ENCODE measurements around the gene GINS2.

DNA sequence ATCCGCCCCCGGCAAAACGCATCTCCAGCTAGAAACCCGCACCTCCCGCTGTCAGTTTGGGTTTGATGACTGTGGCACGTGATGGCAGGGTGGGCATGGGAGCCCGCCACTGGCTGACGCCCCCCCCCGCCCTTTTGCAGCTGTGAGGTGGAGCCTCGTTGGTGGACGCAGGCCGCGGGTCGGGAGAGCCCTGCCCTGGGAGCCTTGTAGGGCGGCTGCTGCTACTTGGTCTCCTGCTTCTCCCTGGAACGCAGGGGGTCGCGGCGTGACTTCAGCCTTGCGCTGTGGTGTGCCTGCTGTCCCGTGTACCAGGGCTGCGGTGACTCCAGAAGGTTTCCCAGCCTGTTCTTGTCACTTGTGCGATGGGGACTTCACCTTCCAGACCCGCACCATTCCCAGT lies 47.4 kb downstream of the GINS2 start:
- no peak for TF ChIP-seq CREB1 (CRISPR knock-in tag; IDR thresholded peaks at IDR 0.05)
- TF ChIP-seq FOXP1 (CRISPR knock-in tag; IDR thresholded peaks at IDR 0.05; ENCODE audit: borderline replicate concordance) = no peak
- TF ChIP-seq ZBTB21 (CRISPR knock-in tag; IDR thresholded peaks at IDR 0.05; ENCODE audit: borderline replicate concordance) = no peak
- TF ChIP-seq ZNF121 (CRISPR knock-in tag; IDR thresholded peaks at IDR 0.05) = no peak
- TF ChIP-seq NFATC4 (CRISPR knock-in tag; IDR thresholded peaks at IDR 0.05) = no peak
- TF ChIP-seq, protein P1, sequence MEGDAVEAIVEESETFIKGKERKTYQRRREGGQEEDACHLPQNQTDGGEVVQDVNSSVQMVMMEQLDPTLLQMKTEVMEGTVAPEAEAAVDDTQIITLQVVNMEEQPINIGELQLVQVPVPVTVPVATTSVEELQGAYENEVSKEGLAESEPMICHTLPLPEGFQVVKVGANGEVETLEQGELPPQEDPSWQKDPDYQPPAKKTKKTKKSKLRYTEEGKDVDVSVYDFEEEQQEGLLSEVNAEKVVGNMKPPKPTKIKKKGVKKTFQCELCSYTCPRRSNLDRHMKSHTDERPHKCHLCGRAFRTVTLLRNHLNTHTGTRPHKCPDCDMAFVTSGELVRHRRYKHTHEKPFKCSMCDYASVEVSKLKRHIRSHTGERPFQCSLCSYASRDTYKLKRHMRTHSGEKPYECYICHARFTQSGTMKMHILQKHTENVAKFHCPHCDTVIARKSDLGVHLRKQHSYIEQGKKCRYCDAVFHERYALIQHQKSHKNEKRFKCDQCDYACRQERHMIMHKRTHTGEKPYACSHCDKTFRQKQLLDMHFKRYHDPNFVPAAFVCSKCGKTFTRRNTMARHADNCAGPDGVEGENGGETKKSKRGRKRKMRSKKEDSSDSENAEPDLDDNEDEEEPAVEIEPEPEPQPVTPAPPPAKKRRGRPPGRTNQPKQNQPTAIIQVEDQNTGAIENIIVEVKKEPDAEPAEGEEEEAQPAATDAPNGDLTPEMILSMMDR (IDR thresholded peaks at IDR 0.05) = no peak
- TF ChIP-seq, protein P2, sequence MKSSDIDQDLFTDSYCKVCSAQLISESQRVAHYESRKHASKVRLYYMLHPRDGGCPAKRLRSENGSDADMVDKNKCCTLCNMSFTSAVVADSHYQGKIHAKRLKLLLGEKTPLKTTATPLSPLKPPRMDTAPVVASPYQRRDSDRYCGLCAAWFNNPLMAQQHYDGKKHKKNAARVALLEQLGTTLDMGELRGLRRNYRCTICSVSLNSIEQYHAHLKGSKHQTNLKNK (CRISPR knock-in tag; IDR thresholded peaks at IDR 0.05) = no peak
- no peak for TF ChIP-seq ZNF416 (CRISPR knock-in tag; IDR thresholded peaks at IDR 0.05)
- TF ChIP-seq RELA (CRISPR knock-in tag; IDR thresholded peaks at IDR 0.05; ENCODE audit: borderline replicate concordance) = no peak
- no peak for TF ChIP-seq NFYB (CRISPR knock-in tag; conservative IDR thresholded peaks at IDR 0.05; ENCODE audit: low read depth)
- no peak for TF ChIP-seq TP53 (CRISPR knock-in tag; IDR thresholded peaks at IDR 0.05)
- TF ChIP-seq, protein P3, sequence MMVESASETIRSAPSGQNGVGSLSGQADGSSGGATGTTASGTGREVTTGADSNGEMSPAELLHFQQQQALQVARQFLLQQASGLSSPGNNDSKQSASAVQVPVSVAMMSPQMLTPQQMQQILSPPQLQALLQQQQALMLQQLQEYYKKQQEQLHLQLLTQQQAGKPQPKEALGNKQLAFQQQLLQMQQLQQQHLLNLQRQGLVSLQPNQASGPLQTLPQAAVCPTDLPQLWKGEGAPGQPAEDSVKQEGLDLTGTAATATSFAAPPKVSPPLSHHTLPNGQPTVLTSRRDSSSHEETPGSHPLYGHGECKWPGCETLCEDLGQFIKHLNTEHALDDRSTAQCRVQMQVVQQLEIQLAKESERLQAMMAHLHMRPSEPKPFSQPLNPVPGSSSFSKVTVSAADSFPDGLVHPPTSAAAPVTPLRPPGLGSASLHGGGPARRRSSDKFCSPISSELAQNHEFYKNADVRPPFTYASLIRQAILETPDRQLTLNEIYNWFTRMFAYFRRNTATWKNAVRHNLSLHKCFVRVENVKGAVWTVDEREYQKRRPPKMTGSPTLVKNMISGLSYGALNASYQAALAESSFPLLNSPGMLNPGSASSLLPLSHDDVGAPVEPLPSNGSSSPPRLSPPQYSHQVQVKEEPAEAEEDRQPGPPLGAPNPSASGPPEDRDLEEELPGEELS (CRISPR knock-in tag; IDR thresholded peaks at IDR 0.05) = no peak
- no peak for TF ChIP-seq SP1 (CRISPR knock-in tag; conservative IDR thresholded peaks at IDR 0.05)
